HL-60/S4 treated with phorbol 12-myristate 13-acetate at 8.2 ng/mL for 4 days and 3 days (cell line): ENCODE measurements around the gene HOXC5.

Experiments used
- in situ Hi-C: fragments of 300-500 bp; cut with MboI; formaldehyde crosslinking; loops from 2 replicates; pipeline ENCODE4 v1.15.0; 2022; ENCODE audit warnings: low sequenced_read_pairs

HOXC5 gene

GRCh38 chr12:54032627-54033100 is at the start of gene HOXC5:
TSS of gene HOXC5 (plus strand) at chr12:54033050. CDS start at chr12:54033123, 73 bp downstream.
- in situ Hi-C loops: no loop called here

- in situ Hi-C loops: loop anchor here (25.0 kb wide), 1 partner anchor 379 kb away; the partner anchor contains the start of gene GPR84
These were observed 49.3 kb upstream of the HOXC5 start for GRCh38 chr12:53983568-53983949.

- in situ Hi-C loops: loop anchor here (25.0 kb wide), 1 partner anchor 378 kb away; the partner anchor contains the start of gene GPR84
These were observed 48.8 kb upstream of the HOXC5 start for GRCh38 chr12:53983950-53984572.

GRCh38 chr12:53984901-53985691 is 47.8 kb upstream of the HOXC5 start, which contains the start of gene HOXC10:
TSS of gene HOXC10 (plus strand) at chr12:53985146. CDS start at chr12:53985260, 114 bp downstream.
- in situ Hi-C loops: loop anchor here (25.0 kb wide), 1 partner anchor 377 kb away; the partner anchor contains the start of gene GPR84

- in situ Hi-C loops: loop anchor here (25.0 kb wide), 1 partner anchor 377 kb away; the partner anchor contains the start of gene GPR84
These were observed 47.2 kb upstream of the HOXC5 start for GRCh38 chr12:53985692-53985993.

- in situ Hi-C loops: loop anchor here (25.0 kb wide), 1 partner anchor 376 kb away; the partner anchor contains the start of gene GPR84
These were observed 46.7 kb upstream of the HOXC5 start for GRCh38 chr12:53985994-53986685.

- in situ Hi-C loops: loop anchor here (25.0 kb wide), 1 partner anchor 375 kb away; the partner anchor contains the start of gene GPR84
These were observed 46.0 kb upstream of the HOXC5 start for GRCh38 chr12:53986686-53987483.

- in situ Hi-C loops: loop anchor here (25.0 kb wide), 1 partner anchor 374 kb away; the partner anchor contains the start of gene GPR84
These were observed 45.0 kb upstream of the HOXC5 start for GRCh38 chr12:53987787-53988230.

- in situ Hi-C loops: loop anchor here (25.0 kb wide), 1 partner anchor 374 kb away; the partner anchor contains the start of gene GPR84
These were observed 44.2 kb upstream of the HOXC5 start for GRCh38 chr12:53988541-53989226.

GRCh38 chr12:53989227-53990113 is 43.4 kb upstream of the HOXC5 start:
- in situ Hi-C loops: loop anchor here (10.0 to 25.0 kb wide), 2 partner anchors 225 to 373 kb away; partner anchors contain the start of gene GPR84

- in situ Hi-C loops: loop anchor here (10.0 to 25.0 kb wide), 2 partner anchors 224 to 372 kb away; partner anchors contain the start of gene GPR84
These were observed 42.4 kb upstream of the HOXC5 start for GRCh38 chr12:53990311-53991076.

GRCh38 chr12:53991077-53991460 is 41.8 kb upstream of the HOXC5 start:
- in situ Hi-C loops: loop anchor here (10.0 to 25.0 kb wide), 2 partner anchors 224 to 371 kb away; partner anchors contain the start of gene GPR84

GRCh38 chr12:53992377-53992889 is 40.4 kb upstream of the HOXC5 start:
- in situ Hi-C loops: loop anchor here (10.0 to 25.0 kb wide), 2 partner anchors 222 to 370 kb away; partner anchors contain the start of gene GPR84

- in situ Hi-C loops: loop anchor here (10.0 to 25.0 kb wide), 2 partner anchors 221 to 369 kb away; partner anchors contain the start of gene GPR84
These were observed 39.5 kb upstream of the HOXC5 start for GRCh38 chr12:53993162-53994008.

GRCh38 chr12:53994009-53994263 is 38.9 kb upstream of the HOXC5 start:
- in situ Hi-C loops: loop anchor here (10.0 to 25.0 kb wide), 2 partner anchors 221 to 368 kb away; partner anchors contain the start of gene GPR84
